Esophagus muscularis mucosa (tissue), 4 donors: ENCODE data around the gene PNN. TPM values are rescaled to one million over a fixed set of nuclear protein-coding genes. Genes with fewer than 3 reads are reported as not detected.
A peak's percentile ranks its signal among the peaks of the same experiment; 100 is the strongest.
"Not testable (repeated sequence)": the region's sequence is repeated elsewhere in the genome, so short reads cannot be mapped to it uniquely, and the experiment has no call there.

Source experiments
- DNase-seq: peaks from one replicate; pipeline ENCODE4 v3.0.0-alpha.2; 2017; ENCODE audit errors: extremely low spot score
- H3K27ac ChIP-seq, 4 donors: fragments of 200-600 bp; sonication (generic); replicated peaks in 1 of 4; 1 replicate in 3 of 4; 2 replicates in 1 of 4; pipeline ENCODE4 v1.5.1; 2016 to 2019; ENCODE audit warnings: mild to moderate bottlenecking in 1 of 4
- H3K27me3 ChIP-seq, 4 donors: fragments of 200-600 bp; sonication (generic); one replicate each; pipeline versions ENCODE4 v1.5.1 to v1.6.0; 2016 to 2019
- H3K36me3 ChIP-seq, 4 donors: fragments of 200-600 bp; sonication (generic); one replicate each; pipeline ENCODE4 v1.5.1; 2016 to 2019
- H3K4me1 ChIP-seq, 4 donors: fragments of 200-600 bp; sonication (generic); one replicate each; pipeline ENCODE4 v1.5.1; 2016 to 2019
- H3K4me3 ChIP-seq, 4 donors: fragments of 200-600 bp; sonication (generic); 1 replicate in 2 of 4; 2 replicates in 2 of 4; pipeline ENCODE4 v1.5.1; 2016 to 2019; ENCODE audit warnings: mild to moderate bottlenecking in 4 of 4, moderate library complexity in 1 of 4
- H3K9me3 ChIP-seq, 4 donors: fragments of 200-600 bp; sonication (generic); 1 replicate in 3 of 4; 2 replicates in 1 of 4; pipeline ENCODE4 v1.5.1; 2016 to 2019
- CTCF ChIP-seq, 3 experiments: fragments of 200-600 bp in 2 of 3; fragments of 450-650 bp in 1 of 3; sonication (generic) in 2 of 3; IDR thresholded peaks; one replicate each; pipeline ENCODE4 v1.5.1; 2017 to 2019; ENCODE audit warnings: antibody characterized with exemption in 3 of 3, mild to moderate bottlenecking in 2 of 3, moderate library complexity in 1 of 3
- EP300 ChIP-seq: sonication (generic); formaldehyde crosslinking; IDR thresholded peaks from one replicate; pipeline ENCODE4 v1.6.1; 2017; ENCODE audit warnings: antibody characterized with exemption
- POLR2A ChIP-seq: fragments of 450-650 bp; IDR thresholded peaks from one replicate; pipeline ENCODE4 v1.6.1; 2017; ENCODE audit warnings: antibody characterized with exemption, moderate library complexity, mild to moderate bottlenecking, low read depth
- POLR2AphosphoS5 ChIP-seq, 2 donors: sonication (generic); formaldehyde crosslinking; IDR thresholded peaks; one replicate each; pipeline ENCODE4 v1.6.1; 2017; ENCODE audit warnings: antibody characterized with exemption in 2 of 2
- WGBS: methylation state at CpG from one replicate; pipeline ENCODE4 v1.1.5; 2018; 5-methylcytosine and 5-hydroxymethylcytosine counted together
- intact Hi-C: fragments of 100-400 bp; cut with DNase I; formaldehyde crosslinking; loops from one replicate; pipeline ENCODE4 v1.15.1; 2023
- total RNA-seq, 4 donors: library from RNA; depleted of rRNA; stranded (reverse); fragments of >200 nt; gene quantifications; one replicate each; pipeline versions ENCODE4 v1.1.0 to v1.2.1, GENCODE V29; 2016

PNN gene
- total RNA-seq, 4 donors from 2014 or later, result 21.0 to 32.8 (median 21.6) TPM

- Histone ChIP-seq H3K9me3 (no peaks in the 10 kb centered on the region), H3K27me3 (no peaks in the 10 kb centered on the region), H3K4me1 (peaks cover 0 to 4% (median 0%) of the 10 kb centered on the region in 4 donors), H3K4me3 (no peak overlapping the region), H3K27ac (no peak overlapping the region), H3K36me3 (no peaks in the 10 kb centered on the region)
- no peak for DNase-seq
- intact Hi-C loops, result no loop called here
- no peak for TF ChIP-seq EP300
- no peak for TF ChIP-seq POLR2AphosphoS5 (IDR thresholded peaks at IDR 0.05)
- TF ChIP-seq CTCF (IDR thresholded peaks at IDR 0.05), result no peak
- TF ChIP-seq POLR2A, result no peak
- 95% methylated on average over 1 of the region's 1 CpG for WGBS
Observed at GRCh38 chr14:39229222-39229543, 54.1 kb downstream of the PNN start.

GRCh38 chr14:39229601-39230110 is 54.6 kb downstream of the PNN start:
- intact Hi-C loops, result no loop called here
- no peak for DNase-seq
- Histone ChIP-seq H3K27ac (no peak overlapping the region), H3K4me3 (no peak overlapping the region), H3K4me1 (peaks cover 0 to 5% (median 0%) of the 10 kb centered on the region in 4 donors), H3K9me3 (no peaks in the 10 kb centered on the region), H3K36me3 (no peaks in the 10 kb centered on the region), H3K27me3 (no peaks in the 10 kb centered on the region)
- 91% methylated on average over 3 of the region's 3 CpGs for WGBS
- TF ChIP-seq POLR2A (no peak), CTCF (IDR thresholded peaks at IDR 0.05) (no peak), POLR2AphosphoS5 (IDR thresholded peaks at IDR 0.05) (no peak)

DNA sequence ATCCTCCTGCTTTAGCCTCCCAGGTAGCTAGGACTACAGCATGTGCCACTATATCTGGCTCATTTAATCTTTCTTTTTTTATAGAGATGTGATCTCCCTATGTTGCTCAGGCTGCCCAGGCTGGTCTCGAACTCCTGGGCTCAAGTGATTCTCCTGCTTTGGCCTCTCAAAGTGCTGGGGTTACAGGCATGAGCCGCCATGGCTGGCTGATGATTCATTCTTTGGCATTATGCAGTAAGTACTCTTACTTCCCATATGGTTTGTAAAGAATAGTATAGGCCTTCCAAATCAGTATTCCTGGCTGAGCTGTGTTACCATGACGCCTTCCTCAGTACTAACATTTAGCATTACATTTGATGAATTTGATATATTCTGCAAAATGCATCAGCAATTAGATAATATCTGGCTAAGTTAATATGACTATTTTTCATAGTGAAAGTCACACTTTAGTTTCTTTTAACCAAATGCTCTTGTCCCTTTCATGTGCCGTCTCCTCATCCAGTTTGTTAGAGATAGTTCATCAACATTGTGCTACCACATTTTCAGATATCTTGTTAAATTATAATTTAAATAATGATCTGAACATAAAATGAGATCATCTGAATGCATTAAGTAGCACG is 55.5 kb downstream of the PNN start:
- H3K4me1 ChIP-seq, result peaks cover 0 to 5% (median 0%) of the 10 kb centered on the region in 4 donors
- 73% methylated on average over 5 of the region's 5 CpGs for WGBS
- no peaks in the 10 kb centered on the region for H3K36me3 ChIP-seq
- no peak overlapping the region for H3K27ac ChIP-seq
- no peak overlapping the region for H3K4me3 ChIP-seq
- H3K27me3 ChIP-seq, result no peaks in the 10 kb centered on the region
- no peak for DNase-seq
- no peak for TF ChIP-seq EP300
- TF ChIP-seq POLR2AphosphoS5 (IDR thresholded peaks at IDR 0.05), result no peak
- no peak for TF ChIP-seq CTCF (IDR thresholded peaks at IDR 0.05)
- TF ChIP-seq POLR2A, result no peak
- no peaks in the 10 kb centered on the region for H3K9me3 ChIP-seq
- intact Hi-C loops, result no loop called here

DNA sequence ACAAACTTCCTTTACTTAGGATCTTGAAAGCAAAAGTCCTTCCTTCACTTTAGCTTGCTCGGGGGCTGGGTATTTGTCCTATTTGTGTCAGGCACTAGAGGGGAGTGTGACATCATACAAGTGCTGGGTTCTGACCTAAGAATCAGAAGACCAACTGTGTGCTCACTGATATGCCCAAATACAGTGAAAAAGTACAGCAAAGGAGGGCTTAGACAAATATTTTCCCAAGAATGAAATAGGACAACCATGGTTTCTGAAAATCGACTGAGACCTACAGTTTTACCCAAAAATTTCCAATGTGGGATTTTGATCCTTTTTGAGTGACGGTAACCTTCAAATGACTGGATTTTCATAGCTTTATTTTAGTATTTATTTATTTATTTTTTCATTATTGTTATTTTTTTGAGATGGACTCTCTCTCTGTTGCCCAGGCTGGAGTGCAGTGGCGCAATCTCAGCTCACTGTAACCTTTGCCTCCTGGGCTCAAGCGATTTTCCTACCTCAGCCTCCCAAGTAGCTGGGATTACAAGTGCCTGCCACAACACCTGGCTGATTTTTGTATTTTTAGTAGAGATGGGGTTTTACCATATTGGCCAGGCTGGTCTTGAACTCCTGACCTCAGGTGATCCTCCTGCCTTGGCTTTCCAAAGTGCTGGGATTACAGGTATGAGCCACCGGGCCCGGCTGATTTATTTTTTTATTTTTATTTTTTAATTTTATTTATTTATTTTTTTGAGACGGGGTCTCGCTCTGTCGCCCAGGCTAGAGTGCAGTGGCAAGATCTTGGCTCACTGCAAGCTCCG is 56.9 kb downstream of the PNN start:
- H3K4me3 ChIP-seq, H3K36me3 ChIP-seq, intact Hi-C loops, H3K9me3 ChIP-seq, H3K27me3 ChIP-seq, H3K4me1 ChIP-seq, DNase-seq, H3K27ac ChIP-seq: not testable (repeated sequence)
- TF ChIP-seq CTCF (IDR thresholded peaks at IDR 0.05), result peak in 1 of 3 experiments; percentile 33
- WGBS, result 91% methylated on average over 11 of the region's 11 CpGs

Other genes with a start within 250 kb of the PNN start
- gene SEC23A, start 72.0 kb upstream of the PNN start, total RNA-seq, result 100 to 1,000 TPM; 181 to 222 (median 203) TPM
- gene GEMIN2, start 60.9 kb upstream of the PNN start, total RNA-seq, result 10 to 100 TPM; 13.7 to 20.1 (median 17.7) TPM
- gene TRAPPC6B, start 4.9 kb upstream of the PNN start, total RNA-seq, result 10 to 100 TPM; 23.9 to 40.3 (median 30.4) TPM
- gene MIA2, start 58.7 kb downstream of the PNN start, total RNA-seq, result 10 to 100 TPM; 10.9 to 17.0 (median 12.6) TPM